ENCODE results near the gene ABHD15. TPM values are rescaled to one million over a fixed set of nuclear protein-coding genes. Genes with fewer than 3 reads are reported as not detected.
A peak's percentile ranks its signal among the peaks of the same experiment; 100 is the strongest.

ABHD15 gene
- total and polyA plus RNA-seq, 9 of the 15 experiments (the other 6 are each of a cell fraction or from before 2014, with no cell fraction given): 0.85 to 4.2 (median 2.1) TPM

GRCh38 chr17:29568331-29569244, 1.8 kb upstream of the ABHD15 start, which contains the start of gene TP53I13:
Gene TP53I13, plus strand, starts transcription at chr17:29568701. Its CDS starts 58 bp downstream, at chr17:29568759.
- BruUV-seq (replicated peaks): no TSS peak
- Histone ChIP-seq H3K9me1 (ENCODE audit: control insufficient read depth, insufficient read depth, low read length) (peaks cover 3% of the 10 kb centered on the region), H3K4me2 (ENCODE audit: insufficient read depth, low read length) (peak within 1 kb of the TSS; percentile 79), H3K27ac (ENCODE audit: extremely low read depth, low read depth, low read length) (peak within 1 kb of the TSS; percentile 87), H3K79me2 (ENCODE audit: control insufficient read depth, insufficient read depth, low read length) (no peaks in the 10 kb centered on the region), H3K4me1 (replicated peaks in 1 of 2; ENCODE audit: control insufficient read depth in 2 of 2, insufficient read depth in 2 of 2, low read length in 2 of 2) (peaks cover 3 to 57% of the 10 kb centered on the region in 2 experiments; a peak in 4 of 5 replicates), H3K36me3 (ENCODE audit: control insufficient read depth, insufficient read depth, low read length) (peaks cover 6% of the 10 kb centered on the region; the same call in 2 of the 3 replicates), H2AFZ (ENCODE audit: low read depth, low read length) (peak within 1 kb of the TSS; percentile 97), H3K27me3 (ENCODE audit: control insufficient read depth in 2 of 2, insufficient read depth in 2 of 2, low read length in 2 of 2) (no peaks in the 10 kb centered on the region), H3K9ac (ENCODE audit: insufficient read depth in 1 of 2, low read depth in 2 of 2, low read length in 2 of 2) (peak within 1 kb of the TSS; percentile 75 to 96), H4K20me1 (replicated peaks; ENCODE audit: control insufficient read depth, insufficient read depth, low read length) (no peaks in the 10 kb centered on the region), H3K4me3 (peak within 1 kb of the TSS; percentile 57), H3K9me3 (replicated peaks; ENCODE audit: control insufficient read depth, insufficient read depth, low read depth, low read length) (no peaks in the 10 kb centered on the region)
- in situ Hi-C loops (cut with MboI) (no loop called here), intact Hi-C loops (cut with micrococcal nuclease) (no loop called here)
- ChIA-PET CTCF (ENCODE audit: low intra/inter-chr PET ratio) (interaction anchor here (0.7 to 1.5 kb wide), 2 partner anchors 198 to 444 kb away, joined by 3 read pairs; no protein-coding TSS in a partner anchor), POLR2A (interaction anchor here (0.7 to 1.0 kb wide), 2 partner anchors 12 to 23 kb away, joined by 4 read pairs; no protein-coding TSS in a partner anchor)
- ATAC-seq: peak; percentile 80
- FAIRE-seq: no peak
- WGBS (ENCODE audit: insufficient coverage, low coverage, missing lambda C conversion rate): 2% methylated on average over 43 of the region's 85 CpGs
- peak; percentile 94 to 97 (median 96) for DNase-seq (ENCODE audit: extremely low read depth in 1 of 4, low spot score in 3 of 4)
- TF ChIP-seq POLR2AphosphoS5 (IDR thresholded peaks at IDR 0.05; ENCODE audit: control insufficient read depth, insufficient read depth, low read depth, low read length): 0 out of 2 replicates have a peak, but pooled peaks have one; percentile 42
- TF ChIP-seq, protein P1, sequence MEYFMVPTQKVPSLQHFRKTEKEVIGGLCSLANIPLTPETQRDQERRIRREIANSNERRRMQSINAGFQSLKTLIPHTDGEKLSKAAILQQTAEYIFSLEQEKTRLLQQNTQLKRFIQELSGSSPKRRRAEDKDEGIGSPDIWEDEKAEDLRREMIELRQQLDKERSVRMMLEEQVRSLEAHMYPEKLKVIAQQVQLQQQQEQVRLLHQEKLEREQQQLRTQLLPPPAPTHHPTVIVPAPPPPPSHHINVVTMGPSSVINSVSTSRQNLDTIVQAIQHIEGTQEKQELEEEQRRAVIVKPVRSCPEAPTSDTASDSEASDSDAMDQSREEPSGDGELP (CRISPR knock-in tag; IDR thresholded peaks at IDR 0.05; ENCODE audit: borderline replicate concordance): 0 out of 2 replicates have a peak, but pooled peaks have one; percentile 32
- TF ChIP-seq KDM5B (IDR thresholded peaks at IDR 0.05; ENCODE audit: insufficient replicate concordance, low read depth, low read length): peak; percentile 52
- TF ChIP-seq, protein P2, sequence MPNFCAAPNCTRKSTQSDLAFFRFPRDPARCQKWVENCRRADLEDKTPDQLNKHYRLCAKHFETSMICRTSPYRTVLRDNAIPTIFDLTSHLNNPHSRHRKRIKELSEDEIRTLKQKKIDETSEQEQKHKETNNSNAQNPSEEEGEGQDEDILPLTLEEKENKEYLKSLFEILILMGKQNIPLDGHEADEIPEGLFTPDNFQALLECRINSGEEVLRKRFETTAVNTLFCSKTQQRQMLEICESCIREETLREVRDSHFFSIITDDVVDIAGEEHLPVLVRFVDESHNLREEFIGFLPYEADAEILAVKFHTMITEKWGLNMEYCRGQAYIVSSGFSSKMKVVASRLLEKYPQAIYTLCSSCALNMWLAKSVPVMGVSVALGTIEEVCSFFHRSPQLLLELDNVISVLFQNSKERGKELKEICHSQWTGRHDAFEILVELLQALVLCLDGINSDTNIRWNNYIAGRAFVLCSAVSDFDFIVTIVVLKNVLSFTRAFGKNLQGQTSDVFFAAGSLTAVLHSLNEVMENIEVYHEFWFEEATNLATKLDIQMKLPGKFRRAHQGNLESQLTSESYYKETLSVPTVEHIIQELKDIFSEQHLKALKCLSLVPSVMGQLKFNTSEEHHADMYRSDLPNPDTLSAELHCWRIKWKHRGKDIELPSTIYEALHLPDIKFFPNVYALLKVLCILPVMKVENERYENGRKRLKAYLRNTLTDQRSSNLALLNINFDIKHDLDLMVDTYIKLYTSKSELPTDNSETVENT (CRISPR knock-in tag; IDR thresholded peaks at IDR 0.05): 0 out of 2 replicates have a peak, but pooled peaks have one; percentile 29
- TF ChIP-seq CXXC5 (CRISPR knock-in tag; IDR thresholded peaks at IDR 0.05): peak; percentile 58
- 0 out of 2 replicates have a peak, but pooled peaks have one; percentile 8 for TF ChIP-seq EP400 (IDR thresholded peaks at IDR 0.05)
- peak in 1 of 2 experiments; percentile 48; a peak in 2 of 4 replicates for TF ChIP-seq MAZ (CRISPR knock-in tag; conservative IDR thresholded peaks at IDR 0.05 in 1 of 2, IDR thresholded peaks at IDR 0.05 in 1 of 2)
- TF ChIP-seq CBX1 (IDR thresholded peaks at IDR 0.05; ENCODE audit: low read depth): peak; percentile 39; the same call in 1 of the 2 replicates
- 0 out of 2 replicates have a peak, but pooled peaks have one; percentile 3 for TF ChIP-seq NFIC (IDR thresholded peaks at IDR 0.05)
- TF ChIP-seq PML (IDR thresholded peaks at IDR 0.05; ENCODE audit: low read length): 0 out of 2 replicates have a peak, but pooled peaks have one; percentile 28
